Chondrocyte (in vitro differentiated cells): ENCODE results near the gene FAM200A. TPM values are rescaled to one million over a fixed set of nuclear protein-coding genes. Genes with fewer than 3 reads are reported as not detected.
"Not testable (repeated sequence)": the region's sequence is repeated elsewhere in the genome, so short reads cannot be mapped to it uniquely, and the experiment has no call there.

Experiments
- DNase-seq: peaks from one replicate; pipeline ENCODE4 v3.0.0; 2021; ENCODE audit warnings: mixed read lengths, low spot score
- H3K27ac Mint-ChIP-seq: one replicate; pipeline ENCODE4 v1.8.0; 2021; ENCODE audit warnings: mild to moderate bottlenecking, moderate library complexity, mixed read lengths; ENCODE audit not compliant: unreplicated experiment
- H3K27me3 Mint-ChIP-seq: 2 replicates; pipeline ENCODE4 v1.8.0; 2021; ENCODE audit warnings: low read depth, mixed read lengths
- H3K36me3 Mint-ChIP-seq: 2 replicates; pipeline ENCODE4 v1.8.0; 2021; ENCODE audit warnings: low read depth, mixed read lengths
- H3K4me1 Mint-ChIP-seq: 2 replicates; pipeline ENCODE4 v1.8.0; 2021; ENCODE audit warnings: low read depth, mild to moderate bottlenecking, mixed read lengths
- H3K4me3 Mint-ChIP-seq: one replicate; pipeline ENCODE4 v1.8.0; 2021; ENCODE audit warnings: mild to moderate bottlenecking, moderate library complexity, mixed read lengths; ENCODE audit not compliant: unreplicated experiment
- H3K9me3 Mint-ChIP-seq: 2 replicates; pipeline ENCODE4 v1.8.0; 2021; ENCODE audit warnings: low read depth, mixed read lengths
- CTCF ChIP-seq: fragments of 200-600 bp; sonication (generic); IDR thresholded peaks from 2 replicates; pipeline ENCODE4 v1.5.0; 2021; ENCODE audit warnings: antibody characterized with exemption, mild to moderate bottlenecking, moderate library complexity
- total RNA-seq: library from RNA; stranded (reverse); gene quantifications from 3 replicates; pipeline ENCODE4 v1.2.1, GENCODE V29; 2021

Gene FAM200A
- total RNA-seq, 1 donor from 2014 or later: 3.9 TPM

GRCh38 chr7:99594948-99595745 is 43.2 kb upstream of the FAM200A start:
- H3K4me3 Mint-ChIP-seq: no peak overlapping the region
- no peak for TF ChIP-seq CTCF
- H3K27me3 Mint-ChIP-seq: no peaks in the 10 kb centered on the region
- no peak for DNase-seq
- H3K4me1 Mint-ChIP-seq: no peaks in the 10 kb centered on the region
- H3K9me3 Mint-ChIP-seq: no peaks in the 10 kb centered on the region
- H3K36me3 Mint-ChIP-seq: no peaks in the 10 kb centered on the region
- H3K27ac Mint-ChIP-seq: no peak overlapping the region

- DNase-seq: no peak
- H3K9me3 Mint-ChIP-seq: no peaks in the 10 kb centered on the region
- TF ChIP-seq CTCF: no peak
- peaks cover 6% of the 10 kb centered on the region for H3K27me3 Mint-ChIP-seq
- H3K4me3 Mint-ChIP-seq: no peak overlapping the region
- no peak overlapping the region for H3K27ac Mint-ChIP-seq
- no peaks in the 10 kb centered on the region for H3K4me1 Mint-ChIP-seq
- no peaks in the 10 kb centered on the region for H3K36me3 Mint-ChIP-seq
Measured at GRCh38 chr7:99588868-99589267, 37.0 kb upstream of the FAM200A start.

- not testable (repeated sequence) for H3K9me3 Mint-ChIP-seq, H3K27me3 Mint-ChIP-seq, H3K27ac Mint-ChIP-seq, DNase-seq, H3K36me3 Mint-ChIP-seq
- H3K4me3 Mint-ChIP-seq: peak overlapping the region; percentile 81
- peaks cover 13% of the 10 kb centered on the region for H3K4me1 Mint-ChIP-seq
Measured at GRCh38 chr7:99580778-99581332, 28.9 kb upstream of the FAM200A start.

GRCh38 chr7:99579956-99580777 is 28.3 kb upstream of the FAM200A start:
- TF ChIP-seq CTCF: peak; percentile 78
- H3K36me3 Mint-ChIP-seq: no peaks in the 10 kb centered on the region
- H3K27me3 Mint-ChIP-seq: no peaks in the 10 kb centered on the region
- peak; percentile 80 for DNase-seq
- H3K27ac Mint-ChIP-seq: peak overlapping the region; percentile 54
- H3K4me1 Mint-ChIP-seq: peaks cover 13% of the 10 kb centered on the region
- no peaks in the 10 kb centered on the region for H3K9me3 Mint-ChIP-seq
- H3K4me3 Mint-ChIP-seq: peak overlapping the region; percentile 81

- peak overlapping the region; percentile 81 for H3K4me3 Mint-ChIP-seq
- DNase-seq: no peak
- peaks cover 13% of the 10 kb centered on the region for H3K4me1 Mint-ChIP-seq
- no peak for TF ChIP-seq CTCF
- no peak overlapping the region for H3K27ac Mint-ChIP-seq
- no peaks in the 10 kb centered on the region for H3K9me3 Mint-ChIP-seq
- H3K27me3 Mint-ChIP-seq: no peaks in the 10 kb centered on the region
- H3K36me3 Mint-ChIP-seq: no peaks in the 10 kb centered on the region
Measured at GRCh38 chr7:99579281-99579955, 27.5 kb upstream of the FAM200A start.
